Naive thymus-derived CD4-positive, alpha-beta T cell (primary cell): Measurements from ENCODE around the gene ZP2. TPM values are rescaled to one million over a fixed set of nuclear protein-coding genes. Genes with fewer than 3 reads are reported as not detected.

Experiments
- ATAC-seq: fragments of 150-1000 bp; cut with Tn5 transposase; 2 replicates; pipeline ENCODE4 v1.10.0; 2021; ENCODE audit warnings: mild to moderate bottlenecking, moderate library complexity
- CTCF ChIA-PET: fragments of 350-600 bp; sonication (Branson Sonifier 250); formaldehyde crosslinking; loops from one replicate; lab custom pipeline; 2021; ENCODE audit warnings: antibody characterized with exemption; lab: Charles Lee
- POLR2A ChIA-PET: fragments of 350-600 bp; sonication (Branson Sonifier 250); formaldehyde crosslinking; loops from one replicate; lab custom pipeline; 2021; ENCODE audit warnings: antibody characterized with exemption, inconsistent platforms; lab: Charles Lee
- DNase-seq, 9 donors: peaks; one replicate each; pipeline versions ENCODE4 v3.0.0 to v3.0.0-alpha.2; 2020 to 2022; ENCODE audit warnings: mixed read lengths in 1 of 9
- H3K27ac ChIP-seq: one replicate; pipeline ENCODE4 v1.7.0; 2013; ENCODE audit warnings: mild to moderate bottlenecking, low read depth, low read length, moderate library complexity
- H3K27me3 ChIP-seq, 2 donors: one replicate each; pipeline ENCODE4 v1.7.0; 2013; ENCODE audit warnings: low read length in 2 of 2, mild to moderate bottlenecking in 2 of 2, moderate library complexity in 2 of 2; ENCODE audit not compliant: control insufficient read depth in 2 of 2, insufficient read depth in 2 of 2
- H3K36me3 ChIP-seq, 3 experiments: 1 replicate in 2 of 3; 2 replicates in 1 of 3; pipeline ENCODE4 v1.7.0; 2013; ENCODE audit warnings: low read length in 3 of 3, mild to moderate bottlenecking in 3 of 3, moderate library complexity in 1 of 3; ENCODE audit not compliant: insufficient read depth in 3 of 3, control insufficient read depth in 2 of 3
- H3K4me1 ChIP-seq, 2 donors: one replicate each; pipeline ENCODE4 v1.7.0; 2013; ENCODE audit warnings: low read length in 2 of 2, mild to moderate bottlenecking in 2 of 2, moderate library complexity in 1 of 2; ENCODE audit not compliant: control insufficient read depth in 2 of 2, insufficient read depth in 2 of 2
- H3K4me3 ChIP-seq: 2 replicates; pipeline ENCODE4 v1.7.0; 2013; ENCODE audit warnings: mild to moderate bottlenecking, low read length
- H3K9me3 ChIP-seq, 3 experiments: 1 replicate in 2 of 3; 2 replicates in 1 of 3; pipeline ENCODE4 v1.7.0; 2013; ENCODE audit warnings: low read length in 3 of 3; ENCODE audit not compliant: control insufficient read depth in 2 of 3
- H3K27ac Mint-ChIP-seq, 9 donors: one replicate each; pipeline ENCODE4 v1.8.0; 2020 to 2022; ENCODE audit warnings: mixed read lengths in 9 of 9, mild to moderate bottlenecking in 8 of 9, moderate library complexity in 5 of 9, inconsistent platforms in 2 of 9
- H3K27me3 Mint-ChIP-seq, 5 donors: one replicate each; pipeline ENCODE4 v1.8.0; 2021 to 2022; ENCODE audit warnings: mixed read lengths in 5 of 5, mild to moderate bottlenecking in 1 of 5
- H3K36me3 Mint-ChIP-seq, 5 donors: one replicate each; pipeline ENCODE4 v1.8.0; 2020 to 2022; ENCODE audit warnings: mixed read lengths in 5 of 5, mild to moderate bottlenecking in 3 of 5, inconsistent platforms in 1 of 5
- H3K4me1 Mint-ChIP-seq, 7 donors: one replicate each; pipeline ENCODE4 v1.8.0; 2020 to 2022; ENCODE audit warnings: mixed read lengths in 7 of 7, mild to moderate bottlenecking in 3 of 7, inconsistent platforms in 1 of 7
- H3K4me3 Mint-ChIP-seq, 10 donors: one replicate each; pipeline ENCODE4 v1.8.0; 2020 to 2022; ENCODE audit warnings: mild to moderate bottlenecking in 10 of 10, mixed read lengths in 10 of 10, moderate library complexity in 6 of 10, inconsistent platforms in 2 of 10
- H3K9me3 Mint-ChIP-seq, 11 donors: one replicate each; pipeline ENCODE4 v1.8.0; 2020 to 2022; ENCODE audit warnings: mixed read lengths in 11 of 11, mild to moderate bottlenecking in 4 of 11, inconsistent platforms in 1 of 11, moderate library complexity in 1 of 11
- intact Hi-C, 2 donors: fragments of 100-400 bp; cut with micrococcal nuclease; formaldehyde crosslinking; loops; one replicate each; pipeline ENCODE4 v1.15.1; 2023
- polyA plus RNA-seq, 2 donors: library from polyadenylated mRNA; unstranded; fragments of 300-500 nt; fragmentation: Illumina TruSeq; gene quantifications; one replicate each; pipeline ENCODE4 v1.2.3, GENCODE V29; 2021
- total RNA-seq, 6 experiments: library from RNA in 5 of 6; stranded (reverse) in 5 of 6; gene quantifications; 1 replicate in 5 of 6; 2 replicates in 1 of 6; pipeline ENCODE4 v1.2.3 and lab custom pipeline; 2021 to 2026

The ZP2 gene
- total and polyA plus RNA-seq, 7 experiments from 2014 or later = not detected

GRCh38 chr16:21244518-21245215 is 33.3 kb upstream of the ZP2 start:
- Histone ChIP-seq H3K36me3 (no peaks in the 10 kb centered on the region), H3K27ac (no peak overlapping the region), H3K4me3 (no peak overlapping the region), H3K9me3 (no peaks in the 10 kb centered on the region), H3K27me3 (no peaks in the 10 kb centered on the region), H3K4me1 (no peaks in the 10 kb centered on the region)
- ChIA-PET CTCF (no interaction called here), POLR2A (no interaction called here)
- intact Hi-C loops = no loop called here
- Mint-ChIP-seq H3K4me3 (no peak overlapping the region), H3K4me1 (no peaks in the 10 kb centered on the region), H3K9me3 (no peaks in the 10 kb centered on the region), H3K36me3 (no peaks in the 10 kb centered on the region), H3K27ac (no peak overlapping the region), H3K27me3 (peaks cover 8 to 27% (median 24%) of the 10 kb centered on the region in 5 donors)
- ATAC-seq (no peak), DNase-seq (no peak)

DNA sequence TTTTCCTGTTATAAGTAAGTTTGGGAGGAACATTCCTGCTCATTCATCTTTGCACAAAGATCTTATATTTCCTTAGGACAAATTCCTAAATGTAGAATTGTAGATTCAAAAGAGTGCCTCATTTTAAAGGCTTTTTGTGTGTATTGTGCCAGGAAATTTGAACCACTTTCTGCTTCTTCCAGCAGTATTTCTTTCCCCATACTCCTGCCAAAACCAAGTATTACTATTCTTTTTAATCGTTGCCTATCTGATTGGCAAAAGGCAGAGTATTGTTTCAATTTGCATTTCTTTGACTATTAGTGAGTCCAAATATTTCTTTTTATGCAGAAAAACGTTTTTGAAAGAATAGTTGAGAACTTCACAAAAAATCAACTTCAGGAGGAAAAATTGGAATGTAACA is 31.4 kb upstream of the ZP2 start:
- intact Hi-C loops = no loop called here
- no peaks in the 10 kb centered on the region for H3K4me1 Mint-ChIP-seq
- Histone ChIP-seq H3K36me3 (no peaks in the 10 kb centered on the region), H3K4me1 (no peaks in the 10 kb centered on the region), H3K9me3 (no peaks in the 10 kb centered on the region), H3K27ac (no peak overlapping the region), H3K27me3 (no peaks in the 10 kb centered on the region), H3K4me3 (no peak overlapping the region)
- H3K36me3 Mint-ChIP-seq = no peaks in the 10 kb centered on the region
- ATAC-seq (no peak), DNase-seq (no peak)
- peaks cover 8 to 27% (median 16%) of the 10 kb centered on the region in 5 donors for H3K27me3 Mint-ChIP-seq
- no peaks in the 10 kb centered on the region for H3K9me3 Mint-ChIP-seq
- H3K4me3 Mint-ChIP-seq = no peak overlapping the region
- ChIA-PET CTCF (no interaction called here), POLR2A (no interaction called here)
- H3K27ac Mint-ChIP-seq = no peak overlapping the region

DNA sequence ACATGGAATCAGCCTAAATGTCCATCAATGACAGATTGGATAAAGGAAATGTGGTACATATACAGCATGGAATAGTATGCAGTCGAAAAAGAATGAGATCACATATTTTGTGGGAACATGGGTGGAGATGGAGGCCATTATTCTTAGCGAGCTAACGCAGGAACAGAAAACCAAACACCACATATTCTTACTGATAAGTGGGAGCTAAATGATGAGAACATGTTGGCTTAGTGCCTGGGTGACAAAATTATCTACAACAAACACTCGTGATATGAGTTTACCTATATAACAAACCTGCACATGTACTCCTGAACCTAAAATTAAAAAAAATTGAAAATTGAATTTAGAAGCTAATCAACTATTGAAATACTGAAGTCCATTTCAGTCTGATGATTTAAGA is 28.3 kb upstream of the ZP2 start:
- ChIA-PET POLR2A (no interaction called here), CTCF (interaction anchor here (1.0 kb wide), 1 partner anchor 9 kb away, joined by 3 read pairs; no protein-coding TSS in a partner anchor)
- Mint-ChIP-seq H3K27me3 (peaks cover 16 to 27% (median 17%) of the 10 kb centered on the region in 5 donors), H3K9me3 (no peaks in the 10 kb centered on the region), H3K36me3 (no peaks in the 10 kb centered on the region), H3K27ac (no peak overlapping the region), H3K4me3 (no peak overlapping the region), H3K4me1 (no peaks in the 10 kb centered on the region)
- DNase-seq (no peak), ATAC-seq (no peak)
- no peaks in the 10 kb centered on the region for H3K4me1 ChIP-seq
- no peaks in the 10 kb centered on the region for H3K9me3 ChIP-seq
- H3K36me3 ChIP-seq = no peaks in the 10 kb centered on the region
- no peak overlapping the region for H3K27ac ChIP-seq
- no peaks in the 10 kb centered on the region for H3K27me3 ChIP-seq
- intact Hi-C loops = no loop called here
- H3K4me3 ChIP-seq = no peak overlapping the region

DNA sequence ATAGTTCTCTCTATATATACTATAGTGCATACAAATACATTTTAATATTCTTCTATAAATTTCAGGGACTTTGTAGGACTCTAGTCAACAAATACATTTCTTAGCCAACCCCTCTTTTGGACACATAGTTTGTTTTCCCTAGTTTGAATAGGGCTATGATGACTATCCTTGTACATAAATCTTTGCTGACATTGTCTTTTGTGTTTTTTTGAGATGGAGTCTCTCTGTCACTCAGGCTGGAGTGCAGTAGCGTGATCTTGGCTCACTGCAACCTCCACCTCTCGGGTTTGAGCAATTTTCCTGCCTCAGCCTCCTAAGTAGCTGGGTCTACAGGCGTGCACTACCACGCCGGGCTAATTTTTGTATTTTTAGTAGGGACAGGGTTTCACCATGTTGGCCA is 25.5 kb upstream of the ZP2 start:
- H3K27ac Mint-ChIP-seq = no peak overlapping the region
- H3K9me3 Mint-ChIP-seq = peaks cover 0 to 1% (median 0%) of the 10 kb centered on the region in 11 donors
- H3K27me3 Mint-ChIP-seq = peaks cover 13 to 34% (median 31%) of the 10 kb centered on the region in 5 donors
- no peak for ATAC-seq
- H3K9me3 ChIP-seq = no peaks in the 10 kb centered on the region
- H3K27ac ChIP-seq = no peak overlapping the region
- no peaks in the 10 kb centered on the region for H3K36me3 Mint-ChIP-seq
- intact Hi-C loops = no loop called here
- POLR2A ChIA-PET = no interaction called here
- no peaks in the 10 kb centered on the region for H3K4me1 Mint-ChIP-seq
- no peaks in the 10 kb centered on the region for H3K4me1 ChIP-seq
- no peak overlapping the region for H3K4me3 ChIP-seq
- no peak for DNase-seq
- H3K4me3 Mint-ChIP-seq = no peak overlapping the region
- no peaks in the 10 kb centered on the region for H3K36me3 ChIP-seq
- CTCF ChIA-PET = no interaction called here
- no peaks in the 10 kb centered on the region for H3K27me3 ChIP-seq

DNA sequence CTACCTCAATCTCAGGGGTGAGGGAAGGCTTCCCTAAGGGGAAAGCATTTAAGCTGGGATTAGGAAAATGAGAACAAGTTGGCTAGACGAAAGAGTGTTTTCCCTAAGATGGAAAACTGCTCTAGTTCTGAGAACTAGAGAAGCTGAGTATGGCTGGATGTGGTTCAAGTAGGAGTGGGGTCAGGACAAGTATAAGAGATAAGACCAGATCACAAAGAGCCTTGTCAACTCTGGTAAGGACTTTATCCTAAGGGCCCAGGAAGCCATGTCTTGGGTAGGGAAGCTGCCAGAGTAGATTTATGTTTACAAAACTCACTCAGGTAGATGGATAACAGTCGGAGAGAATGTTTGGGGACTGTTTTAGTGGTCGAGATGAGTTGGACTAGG is 23.8 kb upstream of the ZP2 start:
- POLR2A ChIA-PET = no interaction called here
- H3K4me1 ChIP-seq = no peaks in the 10 kb centered on the region

GRCh38 chr16:21233521-21234150 is 22.3 kb upstream of the ZP2 start, which contains the start of gene ANKS4B:
Gene ANKS4B (plus strand): TSS chr16:21233699. CDS start chr16:21233738, 39 bp downstream.
- POLR2A ChIA-PET = no interaction called here
- no peak for ATAC-seq
- Mint-ChIP-seq H3K36me3 (no peaks in the 10 kb centered on the region), H3K27ac (no peak within 1 kb of the TSS), H3K9me3 (peaks cover 0 to 1% (median 0%) of the 10 kb centered on the region in 11 donors), H3K4me3 (no peak within 1 kb of the TSS), H3K27me3 (peaks cover 31 to 56% (median 40%) of the 10 kb centered on the region in 5 donors), H3K4me1 (no peaks in the 10 kb centered on the region)
- Histone ChIP-seq H3K27me3 (no peaks in the 10 kb centered on the region), H3K27ac (no peak within 1 kb of the TSS), H3K4me1 (no peaks in the 10 kb centered on the region), H3K9me3 (no peaks in the 10 kb centered on the region), H3K36me3 (no peaks in the 10 kb centered on the region), H3K4me3 (no peak within 1 kb of the TSS)
- CTCF ChIA-PET = no interaction called here
- no peak for DNase-seq
- intact Hi-C loops = no loop called here

More for the DNA sequence above, 23.8 kb upstream of the ZP2 start:
- CTCF ChIA-PET = no interaction called here
- Histone ChIP-seq H3K4me3 (no peak overlapping the region), H3K9me3 (no peaks in the 10 kb centered on the region), H3K36me3 (no peaks in the 10 kb centered on the region), H3K27me3 (no peaks in the 10 kb centered on the region), H3K27ac (no peak overlapping the region)
- no peak overlapping the region for H3K4me3 Mint-ChIP-seq
- no peaks in the 10 kb centered on the region for H3K4me1 Mint-ChIP-seq
- no peak overlapping the region for H3K27ac Mint-ChIP-seq
- H3K36me3 Mint-ChIP-seq = no peaks in the 10 kb centered on the region
- DNase-seq = no peak
- intact Hi-C loops = no loop called here
- peaks cover 0 to 1% (median 0%) of the 10 kb centered on the region in 11 donors for H3K9me3 Mint-ChIP-seq
- H3K27me3 Mint-ChIP-seq = peaks cover 28 to 49% (median 35%) of the 10 kb centered on the region in 5 donors
- ATAC-seq = no peak
